Panc1 (cell line): Measurements from ENCODE around the gene DMTF1. TPM values are rescaled to one million over a fixed set of nuclear protein-coding genes. Genes with fewer than 3 reads are reported as not detected.

Experiments
- ATAC-seq: fragments of 200-7000 bp; cut with Tn5 transposase; 2 replicates; pipeline ENCODE4 v1.9.1; 2020; ENCODE audit warnings: mild to moderate bottlenecking, moderate library complexity
- BruUV-seq: library from RNA; stranded (reverse); fragments of 400-500 nt; replicated peaks from 2 replicates; lab custom pipeline; 2021; lab: Mats Ljungman, UMichigan
- CTCF ChIA-PET: fragments of 300-600 bp; sonication (Branson Sonifier 250); formaldehyde crosslinking; loops from one replicate; lab custom pipeline; 2022; ENCODE audit warnings: antibody characterized with exemption; lab: Charles Lee
- POLR2A ChIA-PET: fragments of 300-600 bp; sonication (Branson Sonifier 250); formaldehyde crosslinking; loops from one replicate; lab custom pipeline; 2022; ENCODE audit warnings: antibody characterized with exemption; lab: Charles Lee
- DNase-seq: peaks from one replicate; pipeline ENCODE4 v3.0.0-alpha.2; 2010; ENCODE audit warnings: low read depth, low spot score
- H3K27ac ChIP-seq: 2 replicates; pipeline ENCODE4 v1.5.1; 2011; ENCODE audit warnings: mild to moderate bottlenecking, low read length, inconsistent platforms
- H3K27me3 ChIP-seq: fragments of 200-500 bp; sonication (Bioruptor generic); 2 replicates; pipeline ENCODE4 v1.6.0; 2014; ENCODE audit warnings: low read length, inconsistent platforms; ENCODE audit not compliant: control insufficient read depth, insufficient read depth
- H3K36me3 ChIP-seq: fragments of 200-500 bp; sonication (Bioruptor generic); 2 replicates; pipeline ENCODE4 v1.5.1; 2014; ENCODE audit warnings: inconsistent platforms, mild to moderate bottlenecking, low read length, moderate library complexity; ENCODE audit not compliant: control insufficient read depth, insufficient read depth
- H3K4me1 ChIP-seq: 2 replicates; pipeline ENCODE4 v1.5.1; 2011; ENCODE audit warnings: inconsistent platforms, mild to moderate bottlenecking, low read length, moderate library complexity; ENCODE audit not compliant: control insufficient read depth, insufficient read depth
- H3K4me3 ChIP-seq, 2 experiments: 2 replicates each; pipeline ENCODE4 v1.5.1; 2011 to 2012; ENCODE audit warnings: low read depth in 2 of 2, low read length in 2 of 2, mild to moderate bottlenecking in 2 of 2, inconsistent platforms in 1 of 2, moderate library complexity in 1 of 2
- H3K9me3 ChIP-seq: fragments of 200-500 bp; sonication (Bioruptor generic); 2 replicates; pipeline ENCODE4 v1.5.1; 2014; ENCODE audit warnings: low read depth, mild to moderate bottlenecking, inconsistent platforms, low read length, moderate library complexity; ENCODE audit not compliant: control insufficient read depth, insufficient read depth
- POLR2AphosphoS5 ChIP-seq: IDR thresholded peaks from 2 replicates; pipeline ENCODE4 v1.6.1; 2012; ENCODE audit warnings: mild to moderate bottlenecking, low read depth, low read length, moderate library complexity
- SIN3A ChIP-seq: IDR thresholded peaks from 2 replicates; pipeline ENCODE4 v1.6.1; 2012; ENCODE audit warnings: low read depth, mild to moderate bottlenecking, low read length, moderate library complexity, borderline replicate concordance; ENCODE audit not compliant: insufficient read depth
- TCF7L2 ChIP-seq: IDR thresholded peaks from 2 replicates; pipeline ENCODE4 v1.6.1; 2011; ENCODE audit warnings: mild to moderate bottlenecking, low read depth, low read length, inconsistent platforms
- in situ Hi-C: cut with HindIII; loops from 2 replicates; pipeline ENCODE4 v1.10.0; 2016; ENCODE audit warnings: low sequenced_read_pairs, low pct_unique_long_range_greater_than_20kb
- intact Hi-C: fragments of 100-400 bp; cut with micrococcal nuclease; formaldehyde crosslinking; loops from one replicate; pipeline ENCODE4 v1.10.0; 2022; ENCODE audit not compliant: unreplicated experiment
- total RNA-seq: library from RNA; stranded (reverse); gene quantifications from one replicate; pipeline ENCODE4 v1.2.1, GENCODE V29; 2021; ENCODE audit not compliant: unreplicated experiment
- TF ChIP-seq, protein P1 (sequence below): fragments of 450-650 bp; IDR thresholded peaks from 2 replicates; pipeline ENCODE4 v1.5.1; 2017; ENCODE audit warnings: mild to moderate bottlenecking
- TF ChIP-seq, protein P2 (sequence below), 2 experiments: IDR thresholded peaks; 2 replicates each; pipeline ENCODE4 v1.6.1; 2011 to 2012; ENCODE audit warnings: low read depth in 2 of 2, control low read depth in 1 of 2, low read length in 1 of 2, mild to moderate bottlenecking in 1 of 2, moderate library complexity in 1 of 2; ENCODE audit not compliant: insufficient read depth in 1 of 2

The DMTF1 gene
- total RNA-seq, 1 experiment from 2014 or later = 54.0 TPM

GRCh38 chr7:87110778-87111177, 41.5 kb upstream of the DMTF1 start:
- ChIA-PET CTCF (no interaction called here), POLR2A (no interaction called here)
- no TSS peak for BruUV-seq
- in situ Hi-C loops = no loop called here
- no peaks in the 10 kb centered on the region; the same call in 1 of the 2 replicates for H3K27me3 ChIP-seq
- no peak for TF ChIP-seq SIN3A
- TF ChIP-seq, protein P1, sequence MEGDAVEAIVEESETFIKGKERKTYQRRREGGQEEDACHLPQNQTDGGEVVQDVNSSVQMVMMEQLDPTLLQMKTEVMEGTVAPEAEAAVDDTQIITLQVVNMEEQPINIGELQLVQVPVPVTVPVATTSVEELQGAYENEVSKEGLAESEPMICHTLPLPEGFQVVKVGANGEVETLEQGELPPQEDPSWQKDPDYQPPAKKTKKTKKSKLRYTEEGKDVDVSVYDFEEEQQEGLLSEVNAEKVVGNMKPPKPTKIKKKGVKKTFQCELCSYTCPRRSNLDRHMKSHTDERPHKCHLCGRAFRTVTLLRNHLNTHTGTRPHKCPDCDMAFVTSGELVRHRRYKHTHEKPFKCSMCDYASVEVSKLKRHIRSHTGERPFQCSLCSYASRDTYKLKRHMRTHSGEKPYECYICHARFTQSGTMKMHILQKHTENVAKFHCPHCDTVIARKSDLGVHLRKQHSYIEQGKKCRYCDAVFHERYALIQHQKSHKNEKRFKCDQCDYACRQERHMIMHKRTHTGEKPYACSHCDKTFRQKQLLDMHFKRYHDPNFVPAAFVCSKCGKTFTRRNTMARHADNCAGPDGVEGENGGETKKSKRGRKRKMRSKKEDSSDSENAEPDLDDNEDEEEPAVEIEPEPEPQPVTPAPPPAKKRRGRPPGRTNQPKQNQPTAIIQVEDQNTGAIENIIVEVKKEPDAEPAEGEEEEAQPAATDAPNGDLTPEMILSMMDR = no peak
- H3K4me3 ChIP-seq = no peak overlapping the region
- intact Hi-C loops = no loop called here
- DNase-seq (no peak), ATAC-seq (no peak)
- no peaks in the 10 kb centered on the region for H3K36me3 ChIP-seq
- H3K27ac ChIP-seq = no peak overlapping the region
- H3K9me3 ChIP-seq = no peaks in the 10 kb centered on the region
- no peaks in the 10 kb centered on the region for H3K4me1 ChIP-seq

DNA sequence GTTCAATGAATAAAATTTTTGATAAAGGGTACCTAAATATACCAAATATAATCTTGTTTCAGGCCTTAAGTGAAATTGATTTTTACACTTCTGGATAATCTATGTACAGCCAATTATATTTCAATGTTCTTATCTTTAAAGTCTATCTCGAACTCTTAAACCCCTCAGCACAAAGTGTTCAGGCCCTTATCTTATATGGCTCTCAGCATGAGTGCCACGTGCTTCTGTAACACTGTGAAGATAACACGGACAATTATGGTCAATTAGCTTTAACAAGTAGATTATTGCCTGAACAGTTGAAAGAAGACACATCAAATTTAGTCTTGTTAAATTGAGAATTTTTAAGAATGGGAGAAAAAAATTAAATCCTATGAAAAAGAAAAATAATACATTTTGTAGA, 40.4 kb upstream of the DMTF1 start:
- H3K4me3 ChIP-seq = no peak overlapping the region
- in situ Hi-C loops = no loop called here
- POLR2A ChIA-PET = no interaction called here
- H3K27me3 ChIP-seq = no peaks in the 10 kb centered on the region; the same call in 1 of the 2 replicates
- H3K9me3 ChIP-seq = no peaks in the 10 kb centered on the region
- ATAC-seq (no peak), DNase-seq (no peak)
- TF ChIP-seq SIN3A (no peak), TCF7L2 (no peak), POLR2AphosphoS5 (no peak)
- TF ChIP-seq, protein P2, sequence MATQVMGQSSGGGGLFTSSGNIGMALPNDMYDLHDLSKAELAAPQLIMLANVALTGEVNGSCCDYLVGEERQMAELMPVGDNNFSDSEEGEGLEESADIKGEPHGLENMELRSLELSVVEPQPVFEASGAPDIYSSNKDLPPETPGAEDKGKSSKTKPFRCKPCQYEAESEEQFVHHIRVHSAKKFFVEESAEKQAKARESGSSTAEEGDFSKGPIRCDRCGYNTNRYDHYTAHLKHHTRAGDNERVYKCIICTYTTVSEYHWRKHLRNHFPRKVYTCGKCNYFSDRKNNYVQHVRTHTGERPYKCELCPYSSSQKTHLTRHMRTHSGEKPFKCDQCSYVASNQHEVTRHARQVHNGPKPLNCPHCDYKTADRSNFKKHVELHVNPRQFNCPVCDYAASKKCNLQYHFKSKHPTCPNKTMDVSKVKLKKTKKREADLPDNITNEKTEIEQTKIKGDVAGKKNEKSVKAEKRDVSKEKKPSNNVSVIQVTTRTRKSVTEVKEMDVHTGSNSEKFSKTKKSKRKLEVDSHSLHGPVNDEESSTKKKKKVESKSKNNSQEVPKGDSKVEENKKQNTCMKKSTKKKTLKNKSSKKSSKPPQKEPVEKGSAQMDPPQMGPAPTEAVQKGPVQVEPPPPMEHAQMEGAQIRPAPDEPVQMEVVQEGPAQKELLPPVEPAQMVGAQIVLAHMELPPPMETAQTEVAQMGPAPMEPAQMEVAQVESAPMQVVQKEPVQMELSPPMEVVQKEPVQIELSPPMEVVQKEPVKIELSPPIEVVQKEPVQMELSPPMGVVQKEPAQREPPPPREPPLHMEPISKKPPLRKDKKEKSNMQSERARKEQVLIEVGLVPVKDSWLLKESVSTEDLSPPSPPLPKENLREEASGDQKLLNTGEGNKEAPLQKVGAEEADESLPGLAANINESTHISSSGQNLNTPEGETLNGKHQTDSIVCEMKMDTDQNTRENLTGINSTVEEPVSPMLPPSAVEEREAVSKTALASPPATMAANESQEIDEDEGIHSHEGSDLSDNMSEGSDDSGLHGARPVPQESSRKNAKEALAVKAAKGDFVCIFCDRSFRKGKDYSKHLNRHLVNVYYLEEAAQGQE (IDR thresholded peaks at IDR 0.05; ENCODE audit: insufficient read depth in 1 of 2, low read depth in 2 of 2, low read length in 1 of 2) = no peak
- TF ChIP-seq, protein P1 = no peak
- intact Hi-C loops = no loop called here
- no peaks in the 10 kb centered on the region for H3K4me1 ChIP-seq
- no peak overlapping the region for H3K27ac ChIP-seq
- CTCF ChIA-PET = no interaction called here
- no TSS peak for BruUV-seq
- H3K36me3 ChIP-seq = no peaks in the 10 kb centered on the region
